MCF 10A (cell line): ENCODE results near the gene GLTP. TPM values are rescaled to one million over a fixed set of nuclear protein-coding genes. Genes with fewer than 3 reads are reported as not detected.

Experiments
- BruUV-seq: library from RNA; stranded (reverse); fragments of 400-500 nt; replicated peaks from 2 replicates; lab custom pipeline; 2021; lab: Mats Ljungman, UMichigan
- CTCF ChIA-PET: fragments of 300-600 bp; sonication (Branson Sonifier 250); formaldehyde crosslinking; extraction: SDS; loops from one replicate; lab custom pipeline; 2021; ENCODE audit warnings: antibody characterized with exemption, inconsistent platforms; lab: Yijun Ruan, JAX
- POLR2A ChIA-PET: fragments of 300-600, 350-650 bp; sonication (Branson Sonifier 250); formaldehyde crosslinking; extraction: SDS; loops from one replicate; lab custom pipeline; 2020; ENCODE audit warnings: antibody characterized with exemption, inconsistent platforms; lab: Yijun Ruan, JAX
- DNase-seq: peaks from one replicate; pipeline ENCODE4 v3.0.0-alpha.2; 2018; ENCODE audit not compliant: unreplicated experiment
- H3K27ac Mint-ChIP-seq: one replicate; pipeline ENCODE4 v1.8.0; 2022; ENCODE audit warnings: mild to moderate bottlenecking, low read depth, mixed read lengths; ENCODE audit not compliant: unreplicated experiment
- H3K27me3 Mint-ChIP-seq: one replicate; pipeline ENCODE4 v1.8.0; 2022; ENCODE audit warnings: mixed read lengths; ENCODE audit not compliant: insufficient read depth, unreplicated experiment
- H3K36me3 Mint-ChIP-seq: one replicate; pipeline ENCODE4 v1.8.0; 2022; ENCODE audit warnings: mild to moderate bottlenecking, moderate library complexity, mixed read lengths; ENCODE audit not compliant: insufficient read depth, unreplicated experiment
- H3K4me1 Mint-ChIP-seq: one replicate; pipeline ENCODE4 v1.8.0; 2022; ENCODE audit warnings: mixed read lengths; ENCODE audit not compliant: insufficient read depth, unreplicated experiment
- H3K4me3 Mint-ChIP-seq: one replicate; pipeline ENCODE4 v1.8.0; 2022; ENCODE audit warnings: mild to moderate bottlenecking, moderate library complexity, mixed read lengths; ENCODE audit not compliant: unreplicated experiment
- H3K9me3 Mint-ChIP-seq: one replicate; pipeline ENCODE4 v1.8.0; 2022; ENCODE audit warnings: mixed read lengths; ENCODE audit not compliant: unreplicated experiment
- CTCF ChIP-seq: fragments of 200-600 bp; IDR thresholded peaks from one replicate; pipeline ENCODE4 v1.8.0; 2022; ENCODE audit warnings: antibody characterized with exemption, mild to moderate bottlenecking; ENCODE audit not compliant: unreplicated experiment
- intact Hi-C: fragments of 100-400 bp; cut with micrococcal nuclease; formaldehyde crosslinking; loops from 2 replicates; pipeline ENCODE4 v1.14.1; 2022
- microRNA-seq: library from miRNA; unstranded; fragments of <30 nt; microRNA quantifications from one replicate; pipeline ENCODE4 v1.2.0, GENCODE V29; 2022
- total RNA-seq: library from RNA; stranded (reverse); gene quantifications from 2 replicates; pipeline ENCODE4 v1.2.3, GENCODE V29; 2022

Gene GLTP
- total RNA-seq, 1 experiment from 2014 or later: 37.2 TPM

GRCh38 chr12:109803678-109804077 is 76.7 kb downstream of the GLTP start:
- Mint-ChIP-seq H3K27me3 (no peaks in the 10 kb centered on the region), H3K9me3 (no peaks in the 10 kb centered on the region)
- BruUV-seq: no TSS peak

GRCh38 chr12:109802828-109803227 is 77.5 kb downstream of the GLTP start:
- no peak for DNase-seq
- no peak for TF ChIP-seq CTCF
- intact Hi-C loops: no loop called here
- no peaks in the 10 kb centered on the region for H3K27me3 Mint-ChIP-seq
- no TSS peak for BruUV-seq
- H3K27ac Mint-ChIP-seq: no peak overlapping the region
- H3K4me1 Mint-ChIP-seq: no peaks in the 10 kb centered on the region
- H3K9me3 Mint-ChIP-seq: no peaks in the 10 kb centered on the region
- no peaks in the 10 kb centered on the region for H3K36me3 Mint-ChIP-seq
- POLR2A ChIA-PET: no interaction called here
- H3K4me3 Mint-ChIP-seq: no peak overlapping the region
- CTCF ChIA-PET: interaction anchor here (0.6 to 6.1 kb wide), 4 partner anchors 7 to 1138 kb away, joined by 4 to 300 read pairs (median 20); no protein-coding TSS in a partner anchor

More at GRCh38 chr12:109803678-109804077, 76.7 kb downstream of the GLTP start:
- CTCF ChIA-PET: interaction anchor here (0.6 to 6.1 kb wide), 14 partner anchors 8 to 229 kb away, joined by 3 to 300 read pairs (median 12); partner anchors contain the start of gene TRPV4
- Mint-ChIP-seq H3K4me3 (no peak overlapping the region), H3K27ac (no peak overlapping the region), H3K4me1 (no peaks in the 10 kb centered on the region), H3K36me3 (no peaks in the 10 kb centered on the region)
- no peak for TF ChIP-seq CTCF
- POLR2A ChIA-PET: no interaction called here
- intact Hi-C loops: no loop called here
- no peak for DNase-seq

Small RNAs within 50 kb of the gene (microRNA-seq; reads per million reads assigned to microRNA genes)
- not detected for gene MIR4497

Other genes starting within 250 kb of the GLTP start
- 0.19 and 0.29 TPM in 2 replicates for gene FAM222A, start 166.7 kb downstream of the GLTP start, total RNA-seq
- gene TRPV4, start 47.1 kb downstream of the GLTP start, total RNA-seq: 0.09 and 0.15 TPM in 2 replicates
- 26.4 and 36.3 TPM in 2 replicates for gene TCHP, start 19.7 kb upstream of the GLTP start, total RNA-seq
- gene GIT2, start 115.8 kb upstream of the GLTP start, total RNA-seq: 30.0 and 30.9 TPM in 2 replicates
- 26.1 and 32.5 TPM in 2 replicates for gene ANKRD13A, start 118.9 kb upstream of the GLTP start, total RNA-seq
- 7.3 and 13.4 TPM in 2 replicates for gene C12orf76, start 168.0 kb upstream of the GLTP start, total RNA-seq
- 8.5 and 8.7 TPM in 2 replicates for gene IFT81, start 243.8 kb upstream of the GLTP start, total RNA-seq